CMK (cell line): ENCODE measurements around the gene SLC12A8.

Experiments
- DNase-seq: peaks from one replicate; pipeline ENCODE4 v3.0.0-alpha.2; 2010; ENCODE audit warnings: low read depth

SLC12A8 gene

DNA sequence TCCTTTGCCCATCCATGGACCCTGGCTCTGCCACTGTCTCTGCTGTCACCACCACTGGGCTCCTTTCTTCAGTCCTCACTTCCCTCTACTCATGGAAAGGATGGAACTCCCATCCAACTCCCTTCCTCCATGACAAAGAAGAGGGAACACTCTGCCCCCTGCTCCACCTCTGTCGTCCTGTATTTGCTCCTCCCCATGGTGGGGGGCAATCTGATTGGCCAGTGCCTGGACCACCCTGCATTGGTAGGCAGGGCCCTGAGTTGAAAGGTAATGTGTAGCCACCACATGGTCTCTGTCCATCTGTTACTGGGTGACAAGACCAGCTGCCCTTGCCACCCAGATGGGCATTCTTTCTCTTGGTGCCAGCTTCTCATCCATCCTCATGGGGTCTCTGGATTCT, 136.1 kb downstream of the SLC12A8 start:
- no peak for DNase-seq

DNA sequence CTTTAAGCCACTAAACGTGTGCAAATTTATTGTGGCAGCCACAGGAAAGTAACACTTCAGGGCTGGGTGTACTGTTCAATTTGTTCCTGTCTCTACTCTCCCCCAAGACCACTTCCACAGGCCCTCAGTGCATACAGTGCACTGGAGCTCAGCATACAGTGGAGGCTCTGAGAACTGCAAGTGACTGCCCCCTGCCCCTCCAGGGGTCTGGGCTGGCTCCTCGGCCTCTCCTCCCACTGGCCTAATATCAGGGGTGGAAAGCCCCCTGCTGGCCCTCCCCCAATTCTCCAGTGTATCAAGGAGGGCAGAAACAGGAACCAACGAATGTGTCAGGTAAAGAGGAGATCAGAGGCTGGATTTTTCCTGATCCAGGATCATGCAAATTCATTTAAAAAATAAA, 136.8 kb downstream of the SLC12A8 start:
- DNase-seq, result no peak

DNA sequence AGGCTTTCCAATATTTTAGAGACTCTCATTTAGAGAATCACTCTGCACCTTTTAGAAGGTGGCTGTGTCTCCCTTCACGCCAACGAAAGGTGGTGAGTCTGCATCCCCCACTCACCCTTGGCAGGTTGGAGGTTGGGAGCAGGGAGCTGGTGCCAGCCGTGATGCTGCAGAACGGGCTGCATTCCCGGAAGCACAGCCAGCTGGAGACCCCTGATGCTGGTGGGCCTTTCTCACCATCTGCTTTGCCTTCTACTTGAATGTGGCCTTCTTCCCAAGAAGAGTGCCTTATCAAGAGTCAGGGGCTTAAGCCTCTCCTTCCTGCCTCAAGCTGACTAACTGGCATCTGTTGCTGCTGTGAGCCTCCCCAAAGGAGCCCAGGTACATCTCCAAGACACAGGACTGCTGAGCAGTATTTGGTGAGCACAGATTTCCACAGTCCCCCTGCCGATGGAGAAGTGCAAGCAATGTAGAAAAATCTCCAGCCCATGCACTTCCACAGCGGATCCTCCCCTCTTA, 139.1 kb downstream of the SLC12A8 start:
- no peak for DNase-seq

DNA sequence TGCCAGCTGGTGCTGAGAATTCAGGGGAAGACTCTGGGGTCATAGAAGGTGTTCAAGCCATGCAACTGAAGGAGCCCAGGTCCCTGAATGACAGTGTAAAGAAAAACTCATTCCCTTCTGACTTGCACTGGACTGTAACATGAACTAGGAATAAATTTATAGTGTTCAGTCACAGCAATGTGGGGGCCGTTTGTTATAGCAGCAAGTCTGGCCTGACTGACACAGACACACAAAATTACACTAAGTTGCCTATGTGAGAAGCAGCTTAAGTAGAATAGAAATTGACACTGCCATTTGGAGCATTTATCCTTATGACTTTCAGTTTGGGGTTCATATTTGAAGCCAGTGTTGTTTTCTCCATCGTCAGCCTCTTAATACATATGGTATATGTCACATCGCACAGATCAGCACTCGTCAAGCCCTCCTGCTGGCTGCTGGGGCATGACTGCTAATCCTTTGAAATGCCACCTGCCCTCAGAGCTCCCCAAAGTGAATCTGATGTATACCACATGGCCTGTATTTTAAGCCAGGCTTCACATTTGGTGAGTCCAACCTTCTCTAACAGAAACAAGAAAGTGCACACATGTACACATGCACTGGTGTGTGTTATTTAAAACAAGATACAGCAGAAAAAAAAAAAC, 139.7 kb downstream of the SLC12A8 start:
- no peak for DNase-seq

DNA sequence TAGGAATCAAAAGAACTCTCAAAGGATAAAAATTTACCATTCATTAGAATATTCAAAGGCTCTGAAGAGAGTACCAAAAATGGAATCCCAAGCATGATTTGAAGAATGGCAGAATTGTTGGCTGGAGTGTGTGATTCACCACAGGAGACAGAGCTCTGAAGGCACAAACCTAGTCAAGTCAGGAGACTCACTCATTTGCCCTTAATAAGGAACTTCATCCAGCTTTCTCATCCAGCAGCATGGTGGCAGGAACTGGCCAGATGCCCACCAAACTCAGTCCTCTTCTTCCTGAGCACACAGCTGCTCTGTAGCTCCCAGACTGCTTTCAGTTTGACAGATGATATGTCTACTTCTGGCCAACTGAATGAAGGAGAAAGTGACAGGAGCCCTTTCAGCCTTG, 140.2 kb downstream of the SLC12A8 start:
- DNase-seq, result no peak

DNA sequence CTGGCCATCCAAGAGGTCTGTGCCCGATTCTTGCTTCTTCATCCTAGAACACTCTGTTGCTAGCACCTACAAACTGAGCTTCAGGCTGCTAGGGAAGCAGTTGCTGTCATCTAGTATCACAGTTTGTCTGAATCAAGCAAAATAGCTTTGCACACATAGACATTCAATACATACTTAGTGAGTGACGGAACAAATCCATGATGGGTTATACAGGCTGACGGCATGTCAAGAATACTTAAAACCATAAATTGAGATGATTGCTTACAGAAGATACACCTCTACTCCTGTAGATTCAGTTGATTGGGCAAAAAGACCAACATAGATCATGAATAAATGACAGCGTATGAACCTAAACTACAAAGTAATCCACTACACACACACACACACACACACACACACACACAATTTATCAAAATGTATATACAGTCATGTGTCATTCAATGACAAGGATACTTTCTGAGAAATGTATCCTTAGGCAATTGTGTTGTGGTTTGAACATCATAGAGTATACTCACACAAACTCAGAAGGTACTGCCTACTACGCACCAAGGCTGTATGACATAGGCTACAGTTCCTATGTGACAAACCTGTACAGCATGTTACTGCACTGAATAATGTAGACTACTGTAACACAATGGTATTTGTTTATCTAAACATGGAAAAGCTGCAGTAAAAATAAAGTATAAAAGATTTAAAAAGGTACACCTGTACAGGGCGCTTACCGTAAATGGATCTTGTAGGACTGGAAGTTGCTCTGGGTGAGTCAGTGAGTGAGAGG, 142.4 kb downstream of the SLC12A8 start:
- DNase-seq, result no peak

DNA sequence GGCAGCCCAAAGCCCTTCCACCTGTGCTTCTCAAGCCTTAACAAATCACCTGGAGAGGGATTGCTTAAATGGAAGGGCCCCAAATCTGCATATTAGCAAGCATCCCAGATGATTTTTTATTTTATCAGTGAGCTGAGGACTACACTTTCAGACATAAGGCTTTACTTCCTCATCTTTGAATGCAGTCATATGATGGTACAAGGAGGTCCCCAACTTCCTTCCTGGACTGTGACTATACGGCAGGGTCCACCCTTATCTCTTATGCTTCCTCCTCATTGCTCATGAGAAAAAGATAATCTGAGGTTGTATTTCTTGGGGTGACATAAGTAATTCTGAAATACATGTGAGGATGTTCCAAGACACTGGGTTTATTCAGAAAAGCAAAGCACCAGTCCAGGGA, 143.1 kb downstream of the SLC12A8 start:
- peak; percentile 21 for DNase-seq

DNA sequence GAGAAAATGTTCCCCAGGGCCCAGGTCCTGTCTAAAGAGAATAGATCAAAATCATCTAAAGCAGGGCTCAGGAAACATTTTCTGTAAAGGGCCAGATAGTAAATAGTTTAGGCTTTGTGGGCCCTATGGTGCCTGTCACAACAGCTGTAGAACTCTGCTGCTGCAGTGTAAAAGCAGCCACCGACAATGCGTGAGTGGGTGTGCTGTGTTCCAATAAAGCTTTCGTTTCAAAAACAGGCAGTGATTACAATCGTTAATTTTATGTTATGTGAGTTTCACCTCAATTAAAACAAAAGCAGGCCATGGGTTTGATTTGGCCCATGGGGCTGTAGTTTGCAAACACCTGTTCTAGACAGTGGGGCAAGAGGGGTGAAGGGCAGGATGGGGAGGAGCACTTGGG, 144.3 kb downstream of the SLC12A8 start:
- no peak for DNase-seq

DNA sequence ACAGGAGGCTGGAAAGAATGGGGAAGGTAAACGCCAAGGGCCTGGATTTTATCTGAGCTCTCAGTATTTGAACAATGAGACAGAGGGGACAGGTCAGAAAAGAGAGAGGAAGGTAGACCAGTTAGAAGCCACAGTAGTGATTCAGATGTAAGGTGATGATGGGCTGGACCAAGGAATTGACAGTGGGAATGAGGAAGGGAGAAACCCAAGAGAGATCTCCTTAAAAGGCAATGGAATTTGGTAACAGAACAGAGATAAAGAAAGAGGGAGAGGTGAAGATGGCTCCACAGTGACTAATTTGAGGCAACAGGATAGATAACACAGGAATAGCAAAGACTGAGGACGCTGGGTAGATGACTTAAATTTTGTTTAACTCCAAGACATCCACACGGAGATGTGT, 145.3 kb downstream of the SLC12A8 start:
- DNase-seq, result no peak

DNA sequence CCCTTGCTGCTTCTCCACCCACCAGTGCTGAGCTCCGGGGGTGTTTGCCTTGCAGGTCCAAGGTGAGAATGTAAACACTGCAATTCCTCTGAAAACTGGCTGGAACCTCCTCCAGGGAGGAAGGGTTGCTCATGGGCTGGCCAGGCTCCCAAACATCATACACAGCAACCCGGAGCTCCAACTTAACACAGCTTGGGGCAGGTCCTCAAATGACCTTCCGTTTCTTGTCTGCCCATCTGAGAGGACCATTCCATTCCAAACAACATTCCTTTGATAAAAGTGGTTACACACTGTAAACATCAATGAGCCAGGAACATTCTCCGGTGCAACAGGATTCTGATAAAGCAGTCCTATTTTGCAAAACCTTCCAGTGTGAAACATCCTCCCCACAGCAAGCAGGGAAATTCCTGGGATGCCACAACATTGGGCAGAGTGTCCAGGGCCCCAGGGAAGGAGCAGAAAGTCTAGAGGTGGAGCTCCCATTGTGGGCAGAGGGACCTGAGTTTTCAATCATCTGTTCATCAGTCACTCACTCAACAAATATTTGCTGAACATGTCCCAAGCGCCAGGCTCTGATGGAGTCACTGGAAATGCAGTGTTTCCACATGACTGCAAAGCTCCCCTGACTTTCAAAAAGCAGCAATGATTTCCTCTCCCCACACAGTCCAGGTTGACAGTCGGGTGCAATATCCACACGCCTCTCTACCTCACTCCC, 149.5 kb downstream of the SLC12A8 start:
- no peak for DNase-seq

DNA sequence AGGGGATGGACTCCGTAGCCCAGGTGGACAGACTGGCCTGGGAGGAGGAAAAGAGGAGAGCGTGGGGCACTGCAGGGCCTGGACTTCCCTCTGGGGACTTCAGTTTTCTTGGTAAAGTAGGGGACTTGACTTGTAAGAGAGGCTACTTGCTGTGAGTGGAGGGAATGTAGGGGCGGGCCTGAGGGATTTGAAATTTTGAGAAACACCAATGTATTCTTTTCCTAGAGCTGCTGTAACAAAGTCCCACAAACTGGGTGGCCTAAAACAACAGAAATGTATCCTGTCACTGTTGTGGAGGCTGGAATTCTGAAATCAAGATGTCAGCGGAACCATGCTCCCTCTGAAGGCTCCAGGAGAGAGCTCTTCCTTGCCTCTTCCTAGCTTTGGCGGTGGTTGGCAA, 150.9 kb downstream of the SLC12A8 start:
- no peak for DNase-seq

DNA sequence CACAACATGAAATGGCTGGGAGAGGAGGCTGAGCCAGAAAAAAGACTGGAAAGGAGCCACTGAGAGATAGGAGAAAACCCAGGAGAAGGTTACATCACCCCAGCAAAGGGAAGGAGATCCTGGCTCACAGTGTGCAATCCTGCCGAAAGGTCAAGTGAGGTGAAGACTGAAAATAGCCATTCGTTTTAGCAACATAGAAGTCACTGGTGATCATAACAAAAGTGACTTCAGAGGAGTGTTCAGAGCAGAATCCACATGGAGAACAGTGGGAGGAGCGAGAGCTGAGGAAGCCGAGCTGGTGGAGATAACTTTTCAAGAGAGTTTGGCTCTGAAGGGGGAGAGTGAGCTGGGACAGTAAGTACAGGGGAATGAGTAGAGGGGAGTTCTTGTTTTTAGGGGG, 151.4 kb downstream of the SLC12A8 start:
- no peak for DNase-seq

DNA sequence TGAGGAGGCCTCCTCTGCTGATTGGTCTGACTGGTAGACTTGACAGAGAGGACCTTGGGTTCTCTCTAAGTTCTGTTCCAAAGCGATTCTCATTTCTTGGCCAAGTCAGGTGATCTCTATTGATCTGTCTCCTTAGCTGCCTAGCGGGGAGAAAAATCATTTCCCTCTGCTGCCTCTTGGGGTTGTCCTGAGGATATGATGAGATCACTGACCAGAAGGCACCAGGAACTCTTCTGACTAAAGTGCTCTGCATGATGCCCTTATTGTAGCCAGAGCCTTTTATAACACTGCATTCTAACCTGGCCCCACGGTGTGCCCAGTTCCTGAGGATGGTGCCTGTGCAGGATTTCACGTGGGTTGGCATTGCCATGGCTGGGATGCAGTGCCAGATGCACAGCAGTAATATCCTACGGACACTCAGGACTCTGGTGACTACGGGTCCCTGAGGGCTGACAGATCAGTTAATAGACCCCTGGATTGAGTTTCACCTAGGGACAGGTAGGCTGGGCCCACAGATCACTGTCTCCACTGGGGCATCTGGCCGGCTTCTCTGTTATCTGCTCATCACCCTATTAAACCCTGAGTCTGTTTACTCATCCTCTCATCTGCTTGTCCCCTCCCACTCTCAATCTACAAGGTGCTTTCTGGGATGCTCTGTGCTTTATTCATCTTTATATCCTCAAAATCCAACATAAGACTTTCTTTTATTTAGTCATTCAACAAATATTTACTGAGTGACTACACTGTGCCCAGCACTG, 152.9 kb downstream of the SLC12A8 start:
- no peak for DNase-seq

DNA sequence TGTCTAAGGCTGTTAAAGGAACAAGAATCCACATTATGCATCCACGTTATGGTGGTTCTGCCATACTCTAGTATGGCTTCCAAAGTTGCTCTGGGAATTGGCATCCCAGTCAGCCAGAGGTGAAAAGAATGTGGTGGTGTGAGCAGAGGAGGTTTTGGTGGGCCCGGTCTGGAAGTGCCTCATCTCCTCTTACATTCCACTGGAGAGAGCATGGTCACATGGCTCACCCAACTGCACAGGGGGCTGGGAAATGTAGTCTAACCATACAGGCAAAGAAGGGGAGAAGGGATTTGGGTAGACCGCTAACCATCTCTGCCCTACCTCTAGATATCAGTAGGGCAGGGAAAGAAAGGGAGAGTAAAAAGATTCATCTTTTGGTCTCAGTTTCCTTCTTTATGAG, 153.6 kb downstream of the SLC12A8 start:
- no peak for DNase-seq

DNA sequence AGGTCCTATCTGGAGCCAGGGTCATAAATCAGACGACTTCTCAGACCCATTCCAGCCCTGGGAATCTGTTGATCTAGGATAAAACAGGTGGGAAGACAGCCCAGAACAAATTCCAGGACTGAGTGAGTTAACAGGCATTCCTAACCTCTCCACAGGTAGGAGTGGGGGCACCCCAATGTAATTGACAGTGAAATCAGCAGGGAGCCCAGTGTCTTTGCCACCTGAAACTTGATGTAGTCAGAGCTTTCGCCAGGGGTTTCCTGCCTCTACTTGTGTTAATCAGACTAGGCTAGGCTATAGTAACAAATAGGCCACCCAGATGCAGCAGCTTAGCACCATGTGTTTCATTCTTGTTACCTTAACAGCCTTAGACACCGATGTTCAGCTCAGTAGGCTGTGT, 154.0 kb downstream of the SLC12A8 start:
- DNase-seq, result no peak

DNA sequence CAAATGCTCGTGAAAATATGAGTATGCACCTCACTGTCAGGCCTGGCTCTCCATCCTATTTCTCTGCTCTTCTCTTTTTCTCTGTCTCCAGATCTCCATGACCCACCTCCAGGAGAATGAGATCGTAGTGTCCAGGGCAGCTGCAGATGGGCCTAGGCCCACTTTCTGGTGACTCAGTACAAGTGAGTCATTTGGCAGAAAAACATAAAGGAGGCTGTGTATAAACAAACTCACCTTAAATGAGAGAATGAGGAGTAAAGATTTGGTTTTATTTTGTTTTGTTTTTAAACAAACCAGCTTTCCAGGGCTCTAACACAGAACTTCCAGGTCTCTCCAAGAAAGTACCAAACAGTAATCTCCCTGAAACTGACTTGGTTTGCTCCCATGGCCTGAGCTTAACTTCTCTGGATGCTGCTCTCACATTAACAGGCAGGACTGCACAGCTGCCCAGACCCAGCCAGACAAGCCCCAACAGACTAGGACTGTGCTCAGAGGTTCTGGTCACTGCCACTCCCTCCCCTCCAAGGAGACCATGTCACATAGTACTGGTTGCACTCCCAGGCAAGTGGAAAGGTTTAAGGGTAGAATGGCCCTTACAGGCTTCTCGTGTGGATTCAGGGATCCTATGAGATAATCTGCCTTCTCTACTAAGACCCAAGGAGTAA, 155.2 kb downstream of the SLC12A8 start:
- no peak for DNase-seq

DNA sequence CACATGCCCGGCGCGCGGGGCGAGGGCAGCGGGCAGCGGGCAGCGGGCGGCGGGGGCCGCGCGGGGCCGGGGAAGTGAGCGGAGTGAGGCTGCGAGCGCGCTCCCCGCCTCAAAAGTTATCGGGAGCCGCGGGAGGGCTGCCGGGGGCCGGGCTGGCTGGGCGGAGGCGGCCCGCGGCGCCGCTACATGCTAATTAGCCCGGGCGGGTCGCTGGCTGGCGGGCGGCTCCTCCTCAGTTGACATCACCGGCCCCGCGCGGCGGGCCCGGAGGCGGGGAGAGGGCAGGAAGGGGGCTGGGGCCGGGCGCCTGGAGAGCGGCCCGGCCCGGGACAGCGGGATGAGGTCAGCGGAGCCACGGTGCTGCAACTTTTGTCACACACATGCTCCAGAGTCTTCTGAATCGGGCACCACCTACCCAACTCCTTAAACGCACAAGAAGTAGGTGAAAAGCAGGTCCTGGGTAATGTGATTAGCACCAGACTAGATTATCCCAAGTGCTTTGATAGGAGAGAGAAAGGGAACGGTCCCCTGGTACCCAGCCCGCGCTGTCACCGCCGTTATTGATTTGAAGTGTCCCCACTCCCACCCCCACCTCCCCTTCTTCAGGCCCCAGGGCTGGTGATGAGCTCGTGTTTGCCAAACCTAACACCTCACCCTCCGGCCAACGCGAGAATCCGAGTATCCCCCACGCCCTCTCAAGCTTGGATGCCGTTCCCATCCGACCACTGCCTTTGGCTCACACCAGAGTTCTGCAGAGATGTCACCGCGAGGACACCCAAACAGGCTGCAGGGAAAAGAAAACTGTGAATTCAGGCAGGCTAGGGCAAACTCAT, 156.4 kb downstream of the SLC12A8 start, which contains the start of gene HEG1:
Gene HEG1 (minus strand): TSS at position 85 of the 833 bp plus-strand sequence. CDS start 107 bp downstream, outside the sequence.
- DNase-seq, result no peak

DNA sequence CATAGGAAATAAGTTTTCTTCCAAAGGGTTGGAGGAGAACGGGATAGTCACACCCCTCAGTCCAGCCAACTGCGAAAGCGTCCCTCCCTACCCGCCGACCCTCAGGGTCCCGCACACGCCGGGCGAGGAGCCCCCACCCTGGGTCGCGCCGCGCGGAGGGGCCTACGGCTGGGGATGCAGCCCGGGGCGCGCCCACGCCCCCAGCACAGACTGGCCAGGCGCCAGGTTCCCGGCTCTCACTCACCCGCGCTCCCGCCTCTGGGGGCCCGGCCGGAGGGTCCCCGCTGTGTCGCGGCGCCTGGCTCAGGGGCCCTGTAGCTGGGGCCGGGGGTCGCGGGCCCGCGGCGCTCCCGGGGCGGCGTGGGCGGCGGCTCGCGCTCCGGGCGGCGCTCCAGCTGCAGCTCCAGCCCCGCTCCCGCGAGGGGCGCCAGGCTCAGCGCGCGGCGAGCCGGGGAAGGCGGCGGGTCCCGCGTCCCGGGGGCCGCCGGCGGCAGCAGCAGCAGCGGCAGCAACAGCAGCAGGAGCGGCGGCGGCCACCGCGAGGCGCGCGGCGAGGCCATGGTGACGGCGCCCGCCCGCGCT, 157.1 kb downstream of the SLC12A8 start:
- no peak for DNase-seq

DNA sequence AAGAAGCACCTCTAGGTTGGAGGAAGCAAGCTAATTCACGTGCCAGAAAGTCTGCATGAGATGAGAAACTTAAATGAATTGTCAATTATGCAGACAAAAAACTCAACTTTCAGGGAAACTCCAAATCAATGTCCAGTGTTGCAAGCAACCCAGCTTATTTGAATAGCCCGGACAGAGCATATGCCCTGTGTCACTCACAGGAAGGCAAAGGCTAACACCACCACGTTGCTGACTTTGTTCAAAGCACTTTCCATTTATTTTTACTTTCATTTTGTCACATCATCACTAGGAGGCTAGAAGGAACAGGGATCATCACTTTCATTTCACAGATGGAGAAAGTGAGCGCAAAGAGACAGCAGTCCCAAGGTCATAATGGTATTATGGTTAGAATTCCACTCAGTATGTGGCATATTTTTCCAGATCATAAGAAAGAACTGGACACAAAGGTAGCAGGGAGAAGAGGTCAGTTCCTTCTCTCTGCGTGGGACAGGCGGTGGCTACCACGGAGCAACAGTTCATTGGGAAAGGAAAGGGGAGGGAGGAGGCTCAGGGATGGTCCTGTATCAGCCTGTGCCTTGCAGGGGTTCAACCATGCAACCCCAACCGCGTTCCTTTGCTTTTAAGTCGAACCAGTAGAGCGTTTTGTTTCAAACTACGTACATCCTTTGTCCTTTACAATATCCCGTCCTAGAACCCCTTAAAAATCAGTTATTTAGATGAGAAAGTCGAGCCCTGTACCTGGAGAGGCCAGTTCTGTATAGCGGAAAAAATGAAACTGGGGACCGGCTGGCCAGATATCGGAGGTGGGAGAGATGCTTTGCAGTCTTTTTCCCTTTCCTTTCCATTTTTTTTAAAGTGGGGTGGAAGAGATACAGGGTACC, 157.9 kb downstream of the SLC12A8 start:
- DNase-seq, result no peak
